ENCODE data around the gene CXADR. TPM values are rescaled to one million over a fixed set of nuclear protein-coding genes. Genes with fewer than 3 reads are reported as not detected.

Gene CXADR
- total and polyA plus RNA-seq, 4 donors: 6.3 to 40.2 (median 18.8) TPM

GRCh38 chr21:17527240-17527639, 14.4 kb downstream of the CXADR start:
- no peaks in the 10 kb centered on the region for H3K9me3 ChIP-seq (ENCODE audit: control insufficient read depth in 4 of 4, insufficient read depth in 3 of 4, low read length in 3 of 4)
- peak; percentile 73 for ATAC-seq (ENCODE audit: insufficient read depth, low FRiP score)
- no peak for TF ChIP-seq CTCF (IDR thresholded peaks at IDR 0.05; ENCODE audit: control extremely low read depth, extremely low read depth)
- no peak overlapping the region for H3K9ac ChIP-seq (ENCODE audit: insufficient read depth in 1 of 2, low read length in 2 of 2)
- peaks cover 0 to 7% (median 5%) of the 10 kb centered on the region in 5 donors for H3K4me1 ChIP-seq (ENCODE audit: control insufficient read depth in 5 of 5, insufficient read depth in 5 of 5, low read length in 5 of 5)
- 28 to 61% methylated on average over 2 of the region's 2 CpGs for WGBS, 2 donors
- H3K27ac ChIP-seq (ENCODE audit: low read depth in 1 of 2, low read length in 1 of 2): no peak overlapping the region
- H3K36me3 ChIP-seq (ENCODE audit: control insufficient read depth in 4 of 4, insufficient read depth in 4 of 4, low read length in 4 of 4): no peaks in the 10 kb centered on the region
- no peaks in the 10 kb centered on the region for H3K27me3 ChIP-seq (ENCODE audit: control insufficient read depth in 3 of 3, insufficient read depth in 3 of 3, low read length in 2 of 3)
- peak in 2 of 3 donors; percentile 46 to 50 for DNase-seq
- no peak overlapping the region for H3K4me3 ChIP-seq

GRCh38 chr21:17527711-17528110, 14.9 kb downstream of the CXADR start:
- WGBS, 2 donors: 39 to 72% methylated on average over 5 of the region's 5 CpGs
- Histone ChIP-seq H3K27me3 (ENCODE audit: control insufficient read depth in 3 of 3, insufficient read depth in 3 of 3, low read length in 2 of 3) (no peaks in the 10 kb centered on the region), H3K9me3 (ENCODE audit: control insufficient read depth in 4 of 4, insufficient read depth in 3 of 4, low read length in 3 of 4) (no peaks in the 10 kb centered on the region), H3K27ac (ENCODE audit: low read depth in 1 of 2, low read length in 1 of 2) (no peak overlapping the region), H3K4me3 (no peak overlapping the region), H3K4me1 (ENCODE audit: control insufficient read depth in 5 of 5, insufficient read depth in 5 of 5, low read length in 5 of 5) (peaks cover 0 to 7% (median 5%) of the 10 kb centered on the region in 5 donors), H3K36me3 (ENCODE audit: control insufficient read depth in 4 of 4, insufficient read depth in 4 of 4, low read length in 4 of 4) (no peaks in the 10 kb centered on the region), H3K9ac (ENCODE audit: insufficient read depth in 1 of 2, low read length in 2 of 2) (no peak overlapping the region)
- no peak for ATAC-seq (ENCODE audit: insufficient read depth, low FRiP score)
- peak in 2 of 3 donors; percentile 17 to 18 for DNase-seq
- TF ChIP-seq CTCF (IDR thresholded peaks at IDR 0.05; ENCODE audit: control extremely low read depth, extremely low read depth): no peak

GRCh38 chr21:17529648-17530047, 16.8 kb downstream of the CXADR start:
- H3K27me3 ChIP-seq (ENCODE audit: control insufficient read depth in 3 of 3, insufficient read depth in 3 of 3, low read length in 2 of 3): no peaks in the 10 kb centered on the region
- H3K9me3 ChIP-seq (ENCODE audit: control insufficient read depth in 4 of 4, insufficient read depth in 3 of 4, low read length in 3 of 4): no peaks in the 10 kb centered on the region
- no peak overlapping the region for H3K9ac ChIP-seq (ENCODE audit: insufficient read depth in 1 of 2, low read length in 2 of 2)
- ATAC-seq (ENCODE audit: insufficient read depth, low FRiP score) (no peak), DNase-seq (no peak)
- H3K4me1 ChIP-seq (ENCODE audit: control insufficient read depth in 5 of 5, insufficient read depth in 5 of 5, low read length in 5 of 5): peaks cover 0 to 7% (median 2%) of the 10 kb centered on the region in 5 donors
- H3K27ac ChIP-seq (ENCODE audit: low read depth in 1 of 2, low read length in 1 of 2): no peak overlapping the region
- H3K4me3 ChIP-seq: no peak overlapping the region
- WGBS, 2 donors: 88 to 90% methylated on average over 5 of the region's 5 CpGs
- TF ChIP-seq CTCF (IDR thresholded peaks at IDR 0.05; ENCODE audit: control extremely low read depth, extremely low read depth): no peak
- no peaks in the 10 kb centered on the region for H3K36me3 ChIP-seq (ENCODE audit: control insufficient read depth in 4 of 4, insufficient read depth in 4 of 4, low read length in 4 of 4)

GRCh38 chr21:17532292-17532691, 19.4 kb downstream of the CXADR start:
- no peaks in the 10 kb centered on the region for H3K9me3 ChIP-seq (ENCODE audit: control insufficient read depth in 4 of 4, insufficient read depth in 3 of 4, low read length in 3 of 4)
- no peak overlapping the region for H3K9ac ChIP-seq (ENCODE audit: insufficient read depth in 1 of 2, low read length in 2 of 2)
- H3K27me3 ChIP-seq (ENCODE audit: control insufficient read depth in 3 of 3, insufficient read depth in 3 of 3, low read length in 2 of 3): no peaks in the 10 kb centered on the region
- 85 to 87% methylated on average over 3 of the region's 3 CpGs for WGBS, 2 donors
- no peak for TF ChIP-seq CTCF (IDR thresholded peaks at IDR 0.05; ENCODE audit: control extremely low read depth, extremely low read depth)
- no peak for ATAC-seq (ENCODE audit: insufficient read depth, low FRiP score)
- DNase-seq: no peak
- H3K4me3 ChIP-seq: no peak overlapping the region
- H3K4me1 ChIP-seq (ENCODE audit: control insufficient read depth in 5 of 5, insufficient read depth in 5 of 5, low read length in 5 of 5): peaks cover 0 to 8% (median 3%) of the 10 kb centered on the region in 5 donors
- H3K27ac ChIP-seq (ENCODE audit: low read depth in 1 of 2, low read length in 1 of 2): no peak overlapping the region
- no peaks in the 10 kb centered on the region for H3K36me3 ChIP-seq (ENCODE audit: control insufficient read depth in 4 of 4, insufficient read depth in 4 of 4, low read length in 4 of 4)
